ENCODE measurements around the gene MYRF. TPM values are rescaled to one million over a fixed set of nuclear protein-coding genes. Genes with fewer than 3 reads are reported as not detected.

MYRF gene
- total RNA-seq, 1 donor from 2014 or later, result 1.6 TPM

DNA sequence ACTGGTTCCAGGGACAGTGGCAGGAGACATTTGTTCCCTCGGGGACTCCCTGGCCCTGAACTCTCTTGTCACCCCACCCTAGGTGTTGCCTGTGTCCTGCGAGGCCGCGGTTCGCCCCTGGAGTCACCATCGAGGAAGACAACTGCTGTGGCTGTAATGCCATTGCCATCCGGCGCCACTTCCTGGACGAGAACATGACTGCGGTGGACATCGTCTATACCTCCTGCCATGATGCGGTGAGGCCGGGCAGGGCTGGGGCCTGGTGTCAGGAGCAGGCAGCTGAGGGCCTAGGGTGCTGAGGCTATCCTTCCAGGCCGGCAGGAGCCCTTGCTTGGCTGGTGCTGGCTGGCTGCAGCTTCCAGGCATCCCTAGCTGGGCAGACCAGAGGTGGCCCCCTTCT, 17.7 kb upstream of the MYRF start:
- Mint-ChIP-seq H3K4me3 (ENCODE audit: unreplicated experiment) (no peak overlapping the region), H3K9me3 (ENCODE audit: low read depth) (no peaks in the 10 kb centered on the region), H3K4me1 (ENCODE audit: low read depth) (peaks cover 11% of the 10 kb centered on the region), H3K27ac (ENCODE audit: unreplicated experiment) (no peak overlapping the region), H3K36me3 (ENCODE audit: low read depth) (peaks cover 4% of the 10 kb centered on the region), H3K27me3 (ENCODE audit: low read depth) (no peaks in the 10 kb centered on the region)
- TF ChIP-seq, protein P1, sequence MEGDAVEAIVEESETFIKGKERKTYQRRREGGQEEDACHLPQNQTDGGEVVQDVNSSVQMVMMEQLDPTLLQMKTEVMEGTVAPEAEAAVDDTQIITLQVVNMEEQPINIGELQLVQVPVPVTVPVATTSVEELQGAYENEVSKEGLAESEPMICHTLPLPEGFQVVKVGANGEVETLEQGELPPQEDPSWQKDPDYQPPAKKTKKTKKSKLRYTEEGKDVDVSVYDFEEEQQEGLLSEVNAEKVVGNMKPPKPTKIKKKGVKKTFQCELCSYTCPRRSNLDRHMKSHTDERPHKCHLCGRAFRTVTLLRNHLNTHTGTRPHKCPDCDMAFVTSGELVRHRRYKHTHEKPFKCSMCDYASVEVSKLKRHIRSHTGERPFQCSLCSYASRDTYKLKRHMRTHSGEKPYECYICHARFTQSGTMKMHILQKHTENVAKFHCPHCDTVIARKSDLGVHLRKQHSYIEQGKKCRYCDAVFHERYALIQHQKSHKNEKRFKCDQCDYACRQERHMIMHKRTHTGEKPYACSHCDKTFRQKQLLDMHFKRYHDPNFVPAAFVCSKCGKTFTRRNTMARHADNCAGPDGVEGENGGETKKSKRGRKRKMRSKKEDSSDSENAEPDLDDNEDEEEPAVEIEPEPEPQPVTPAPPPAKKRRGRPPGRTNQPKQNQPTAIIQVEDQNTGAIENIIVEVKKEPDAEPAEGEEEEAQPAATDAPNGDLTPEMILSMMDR (IDR thresholded peaks at IDR 0.05), result no peak
- DNase-seq (ENCODE audit: low spot score), result no peak

DNA sequence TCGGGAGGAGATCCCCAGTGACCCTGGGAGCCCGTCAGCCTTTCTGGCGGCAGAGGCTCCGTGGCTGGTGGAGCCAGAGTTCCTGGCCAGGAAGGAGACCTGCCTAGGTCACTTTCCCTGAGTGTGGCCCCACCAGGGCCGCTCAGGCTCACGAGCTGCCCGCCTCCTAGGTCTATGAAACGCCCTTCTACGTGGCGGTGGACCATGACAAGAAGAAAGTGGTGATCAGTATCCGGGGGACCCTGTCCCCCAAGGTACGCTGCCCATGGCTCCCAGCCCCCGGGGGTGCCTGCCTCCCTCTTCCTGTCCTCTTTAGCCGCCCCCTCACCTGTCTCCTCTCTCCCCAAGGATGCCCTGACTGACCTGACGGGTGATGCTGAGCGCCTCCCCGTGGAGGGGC, 17.0 kb upstream of the MYRF start:
- TF ChIP-seq, protein P1 (IDR thresholded peaks at IDR 0.05), result no peak
- Mint-ChIP-seq H3K9me3 (ENCODE audit: low read depth) (no peaks in the 10 kb centered on the region), H3K4me1 (ENCODE audit: low read depth) (peaks cover 7% of the 10 kb centered on the region), H3K27ac (ENCODE audit: unreplicated experiment) (no peak overlapping the region), H3K27me3 (ENCODE audit: low read depth) (no peaks in the 10 kb centered on the region), H3K36me3 (ENCODE audit: low read depth) (peaks cover 3% of the 10 kb centered on the region), H3K4me3 (ENCODE audit: unreplicated experiment) (no peak overlapping the region)
- DNase-seq (ENCODE audit: low spot score), result no peak

DNA sequence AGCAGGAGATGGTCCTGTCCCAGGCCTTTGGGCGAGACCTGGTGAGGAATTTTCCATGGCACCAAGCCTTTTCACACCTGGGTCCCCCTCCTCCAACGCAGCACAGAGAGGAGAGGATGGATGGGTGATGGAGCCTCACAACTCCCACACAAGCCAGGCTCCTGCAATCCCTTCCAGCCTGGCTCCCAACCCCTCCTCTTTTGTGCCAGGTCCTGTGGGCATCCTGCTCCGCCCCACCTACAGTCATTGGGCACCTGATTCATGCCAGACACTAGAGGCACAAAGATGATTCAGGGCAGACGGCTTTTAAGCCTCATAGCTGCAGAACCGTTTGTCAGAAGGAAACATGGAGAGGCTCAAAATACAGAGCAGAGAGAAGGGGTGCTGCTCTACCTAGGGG, 16.1 kb upstream of the MYRF start:
- H3K27me3 Mint-ChIP-seq (ENCODE audit: low read depth), result no peaks in the 10 kb centered on the region

GRCh38 chr11:61737131-61737530, 15.3 kb upstream of the MYRF start:
- H3K4me3 Mint-ChIP-seq (ENCODE audit: unreplicated experiment), result no peak overlapping the region
- peaks cover 7% of the 10 kb centered on the region for H3K36me3 Mint-ChIP-seq (ENCODE audit: low read depth)
- peaks cover 5% of the 10 kb centered on the region for H3K4me1 Mint-ChIP-seq (ENCODE audit: low read depth)
- no peak for DNase-seq (ENCODE audit: low spot score)
- H3K27me3 Mint-ChIP-seq (ENCODE audit: low read depth), result no peaks in the 10 kb centered on the region
- TF ChIP-seq, protein P1 (IDR thresholded peaks at IDR 0.05), result no peak
- H3K27ac Mint-ChIP-seq (ENCODE audit: unreplicated experiment), result no peak overlapping the region
- H3K9me3 Mint-ChIP-seq (ENCODE audit: low read depth), result no peaks in the 10 kb centered on the region

More for the DNA sequence above, 16.1 kb upstream of the MYRF start:
- H3K9me3 Mint-ChIP-seq (ENCODE audit: low read depth), result no peaks in the 10 kb centered on the region
- peaks cover 7% of the 10 kb centered on the region for H3K4me1 Mint-ChIP-seq (ENCODE audit: low read depth)
- H3K4me3 Mint-ChIP-seq (ENCODE audit: unreplicated experiment), result no peak overlapping the region
- H3K36me3 Mint-ChIP-seq (ENCODE audit: low read depth), result peaks cover 3% of the 10 kb centered on the region
- DNase-seq (ENCODE audit: low spot score), result no peak
- no peak overlapping the region for H3K27ac Mint-ChIP-seq (ENCODE audit: unreplicated experiment)
- TF ChIP-seq, protein P1 (IDR thresholded peaks at IDR 0.05), result no peak

DNA sequence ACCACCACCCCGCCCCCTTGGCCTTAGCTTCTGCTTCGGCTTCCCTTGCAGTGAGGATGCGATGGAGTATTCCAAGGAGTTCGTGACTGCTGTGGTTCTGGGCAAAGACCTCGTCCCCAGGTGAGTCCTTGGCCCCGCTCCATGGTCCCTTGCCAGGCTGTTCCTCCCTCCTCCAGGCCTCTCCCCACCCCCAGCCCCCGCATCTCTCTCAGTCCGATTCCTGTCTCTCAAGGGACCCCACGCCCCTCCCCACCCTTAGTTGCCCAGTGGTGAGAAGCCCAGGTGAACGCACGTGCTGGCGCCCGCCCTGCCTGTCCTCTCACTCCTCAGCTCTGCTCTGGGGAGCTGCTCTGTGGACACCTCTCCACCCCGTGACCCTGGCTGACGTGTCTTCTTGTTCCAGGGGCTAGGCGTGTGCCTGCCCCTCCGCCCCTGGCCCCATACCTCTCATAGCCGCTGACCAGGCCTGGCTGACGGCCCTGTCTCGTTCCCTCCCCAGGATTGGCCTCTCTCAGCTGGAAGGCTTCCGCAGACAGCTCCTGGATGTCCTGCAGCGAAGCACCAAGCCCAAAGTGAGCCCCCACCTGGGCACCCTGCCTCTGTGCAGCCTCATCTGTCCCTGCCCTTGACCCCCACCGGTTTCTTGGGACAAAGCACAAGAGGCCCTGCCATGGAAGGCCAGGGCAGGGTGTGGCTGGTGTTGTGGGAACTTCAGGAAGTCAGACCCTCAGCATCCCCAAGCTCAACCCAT, 14.6 kb upstream of the MYRF start:
- no peaks in the 10 kb centered on the region for H3K27me3 Mint-ChIP-seq (ENCODE audit: low read depth)
- no peak overlapping the region for H3K4me3 Mint-ChIP-seq (ENCODE audit: unreplicated experiment)
- TF ChIP-seq, protein P1 (IDR thresholded peaks at IDR 0.05), result no peak
- peaks cover 5% of the 10 kb centered on the region for H3K4me1 Mint-ChIP-seq (ENCODE audit: low read depth)
- DNase-seq (ENCODE audit: low spot score), result no peak
- H3K27ac Mint-ChIP-seq (ENCODE audit: unreplicated experiment), result no peak overlapping the region
- H3K36me3 Mint-ChIP-seq (ENCODE audit: low read depth), result peaks cover 7% of the 10 kb centered on the region
- H3K9me3 Mint-ChIP-seq (ENCODE audit: low read depth), result no peaks in the 10 kb centered on the region
